NCI-H1092 (cell line): ENCODE results near the gene BOLA2B.
"Not testable (repeated sequence)": the region's sequence is repeated elsewhere in the genome, so short reads cannot be mapped to it uniquely, and the experiment has no call there.

Source experiments
- DNase-seq: peaks from one replicate; lab custom pipeline; 2025; lab: John Stamatoyannopoulos, UW

Gene BOLA2B

DNA sequence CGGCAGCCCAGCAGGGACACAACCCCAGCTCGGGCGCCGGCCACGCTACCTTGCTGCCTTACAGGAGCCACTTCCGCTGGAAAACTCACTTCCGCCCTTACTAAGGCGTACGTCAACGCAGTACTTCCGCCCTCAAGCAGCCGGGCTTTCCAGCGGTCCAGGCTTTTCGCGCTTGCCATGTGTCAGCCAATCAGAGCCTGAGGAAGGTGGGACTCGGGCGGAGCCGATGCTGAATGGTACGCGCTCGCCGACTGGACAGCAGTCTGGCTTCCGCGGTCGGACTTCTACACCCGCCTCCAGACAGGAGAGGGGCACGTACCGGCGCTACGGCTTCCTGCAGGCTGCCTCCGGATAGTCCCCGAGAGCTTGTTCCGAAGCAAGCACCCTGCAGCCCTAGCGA lies at the start of gene BOLA2B, which contains the start of gene SLX1A:
Gene BOLA2B, minus strand, starts transcription at position 52 of the 400 bp plus-strand sequence. CDS start 71 bp downstream, outside the sequence.
Gene SLX1A, plus strand, starts transcription at position 261 of the 400 bp plus-strand sequence. CDS start 210 bp downstream, outside the sequence.
- DNase-seq, result not testable (repeated sequence)

DNA sequence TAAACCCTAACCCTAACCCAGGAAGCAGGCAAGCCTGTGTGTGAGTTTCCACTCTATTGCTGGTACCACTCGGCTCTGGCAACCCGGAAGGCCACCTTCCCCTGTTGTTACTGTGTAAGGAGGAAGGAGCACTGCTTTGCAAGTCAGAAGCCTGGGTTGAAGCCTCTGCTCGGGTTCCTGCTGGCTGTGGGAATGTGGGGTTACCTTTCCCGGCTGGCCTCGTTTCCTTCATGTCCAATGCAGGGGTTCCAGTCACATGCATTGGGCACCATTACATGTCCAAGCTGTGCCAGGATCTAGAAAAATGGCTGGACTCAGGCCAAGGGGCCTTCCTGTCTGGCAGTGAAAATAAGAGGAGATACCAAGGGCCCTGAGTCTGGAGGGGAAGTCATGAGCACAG lies 23.6 kb upstream of the BOLA2B start:
- not testable (repeated sequence) for DNase-seq

- DNase-seq, result not testable (repeated sequence)
Measured at GRCh38 chr16:30211414-30211813, 17.9 kb upstream of the BOLA2B start.

- DNase-seq, result not testable (repeated sequence)
Measured at GRCh38 chr16:30209032-30209431, 15.6 kb upstream of the BOLA2B start.

GRCh38 chr16:30207063-30207704 lies 13.7 kb upstream of the BOLA2B start:
- not testable (repeated sequence) for DNase-seq

DNA sequence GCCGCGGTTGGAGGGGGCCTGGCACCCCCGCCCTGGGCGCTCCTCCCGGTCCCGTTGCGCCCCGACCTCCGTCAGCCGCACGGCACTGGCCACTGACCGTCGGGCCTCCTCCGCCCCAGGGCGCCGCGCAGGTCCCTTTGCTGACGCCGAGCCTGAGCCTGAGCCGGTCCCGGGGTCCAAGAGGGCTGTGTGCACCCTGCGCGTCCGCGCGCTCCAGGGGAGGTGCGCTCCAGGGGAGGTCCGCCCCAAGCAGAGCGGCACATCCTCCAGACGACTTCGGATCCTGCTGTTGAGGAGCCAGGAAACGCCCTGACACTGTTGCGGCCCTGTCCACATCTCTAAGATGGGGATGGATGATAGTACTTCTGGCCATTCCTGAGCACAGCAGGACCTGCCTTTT lies 12.8 kb upstream of the BOLA2B start:
- DNase-seq, result not testable (repeated sequence)

DNA sequence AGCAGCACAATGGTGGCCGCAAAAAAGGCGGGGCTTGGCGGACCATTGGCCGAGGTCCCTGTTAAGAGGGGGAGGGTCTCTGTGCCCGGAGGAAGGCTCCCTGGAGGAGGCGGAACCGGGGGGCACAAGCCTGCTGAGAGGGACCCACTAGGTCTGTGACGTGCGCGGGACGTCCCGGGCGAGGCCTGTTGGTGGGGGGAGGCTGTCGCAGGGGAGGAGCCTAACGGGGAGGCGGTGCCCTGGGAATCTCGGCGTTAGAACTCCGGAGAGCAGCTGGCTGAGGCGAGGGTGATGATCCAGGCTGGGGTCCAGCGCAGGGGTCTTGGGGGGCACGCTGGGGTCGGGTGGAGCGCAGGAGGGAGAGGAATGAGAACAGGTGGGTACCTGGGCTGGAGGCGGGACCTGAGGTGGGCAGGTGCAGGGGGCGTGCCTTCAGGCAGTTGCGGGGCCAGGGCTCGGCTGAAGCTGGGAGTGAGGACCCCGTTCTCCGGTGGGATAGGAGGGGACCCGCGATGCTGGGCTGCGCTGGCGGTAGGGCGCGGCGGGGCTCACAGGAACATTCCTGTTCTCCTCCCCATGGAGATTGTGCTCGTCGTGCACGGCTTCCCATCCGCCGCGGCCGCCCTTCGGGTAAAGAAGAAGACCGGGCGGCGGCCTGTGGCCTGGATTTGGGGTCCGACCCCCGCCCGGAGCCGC lies 12.2 kb upstream of the BOLA2B start:
- not testable (repeated sequence) for DNase-seq

GRCh38 chr16:30199608-30200343 lies 6.3 kb upstream of the BOLA2B start:
- not testable (repeated sequence) for DNase-seq

DNA sequence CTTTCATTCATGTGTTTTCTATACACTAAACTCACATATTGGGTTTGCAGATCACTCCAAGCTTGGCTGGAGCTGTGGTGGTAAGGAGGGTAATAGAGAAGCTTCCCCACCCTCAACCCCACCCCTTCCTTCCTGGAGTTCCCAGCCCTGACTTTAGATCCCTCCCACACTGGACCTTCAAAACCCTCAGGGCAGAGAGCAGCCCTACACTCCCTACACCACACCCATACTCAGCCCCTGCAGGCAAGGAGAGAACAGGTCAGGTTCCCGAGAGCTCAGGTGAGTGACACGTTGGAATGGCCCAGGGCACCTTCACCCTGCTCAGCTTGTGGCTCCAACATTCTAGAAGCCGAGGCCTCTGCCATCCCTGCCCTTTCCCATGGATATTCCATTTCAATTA lies 5.6 kb upstream of the BOLA2B start, which contains the start of gene SULT1A3:
Gene SULT1A3, plus strand, starts transcription at position 207 of the 400 bp plus-strand sequence. CDS start 1,474 bp downstream, outside the sequence.
- DNase-seq, result not testable (repeated sequence)

DNA sequence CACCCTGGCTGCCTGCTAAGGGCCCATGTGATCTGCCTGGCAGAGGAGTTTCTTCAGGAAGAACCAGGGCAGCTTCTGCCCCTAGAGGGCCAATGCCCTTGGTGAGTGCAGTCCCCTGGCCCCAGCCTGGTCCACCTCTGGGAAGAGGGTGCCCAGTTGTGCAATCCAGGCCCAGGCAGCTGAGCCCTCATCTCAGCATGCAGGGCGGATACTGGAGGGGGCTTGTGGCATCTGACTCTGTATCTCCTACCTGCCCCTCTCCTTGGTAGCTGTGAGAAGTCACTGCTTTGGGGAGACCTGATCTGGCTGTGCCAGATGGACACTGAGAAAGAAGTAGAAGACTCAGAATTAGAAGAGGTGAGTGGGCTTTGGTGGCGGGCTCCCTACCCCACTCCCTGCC lies 3.5 kb upstream of the BOLA2B start:
- not testable (repeated sequence) for DNase-seq

DNA sequence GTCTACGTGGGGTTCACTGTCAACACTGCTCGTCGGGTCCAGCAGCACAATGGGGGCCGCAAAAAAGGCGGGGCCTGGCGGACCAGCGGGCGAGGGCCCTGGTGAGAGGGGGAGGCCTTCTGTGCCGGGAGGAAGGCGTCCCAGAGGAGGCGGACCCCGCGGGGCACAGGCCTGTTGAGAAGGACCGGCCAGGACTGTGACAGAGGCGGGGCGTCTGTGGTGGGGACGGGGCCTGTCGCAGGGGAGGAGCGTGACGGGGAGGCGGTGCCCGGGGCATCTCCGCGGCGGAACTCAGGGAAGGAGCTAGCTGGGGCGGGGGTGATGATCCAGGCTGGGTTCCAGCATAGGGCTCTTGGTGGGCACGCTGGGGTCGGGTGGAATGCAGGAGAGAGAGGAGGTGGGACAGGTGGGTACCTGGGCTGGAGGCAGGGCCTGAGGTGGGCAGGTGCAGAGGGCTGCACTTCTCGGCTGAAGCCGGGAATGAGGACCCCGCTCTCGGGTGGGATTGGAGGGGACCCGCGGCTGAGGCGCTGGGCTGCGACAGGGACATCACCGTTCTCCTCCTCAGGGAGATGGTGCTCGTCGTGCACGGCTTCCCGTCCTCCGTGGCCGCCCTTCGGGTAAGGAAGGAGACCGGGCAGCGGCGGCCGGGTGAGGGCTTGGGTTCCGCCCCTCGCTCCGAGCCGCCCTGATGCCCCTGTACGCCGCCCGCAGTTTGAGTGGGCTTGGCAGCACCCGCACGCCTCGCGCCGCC lies 883 bp upstream of the BOLA2B start:
- not testable (repeated sequence) for DNase-seq

DNA sequence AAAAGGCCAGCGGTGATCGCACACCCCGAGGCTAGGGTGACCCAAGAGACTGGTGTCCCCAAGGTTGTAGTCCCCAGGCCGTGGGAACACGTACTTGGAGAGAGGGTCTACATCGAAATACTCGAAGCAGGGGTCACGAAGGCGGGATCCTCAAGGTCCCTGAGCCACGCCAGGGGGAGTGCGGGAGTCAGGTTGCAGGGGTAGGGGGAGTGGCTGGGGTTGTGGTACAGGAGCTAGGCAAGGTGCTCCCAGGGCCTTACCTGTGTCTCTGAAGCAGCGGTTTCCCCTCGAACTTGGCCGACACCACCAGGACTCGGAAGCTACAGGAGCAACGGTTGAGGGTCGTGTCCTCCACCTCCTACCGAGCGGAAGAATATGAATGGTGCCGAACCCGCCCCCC lies 368 bp downstream of the BOLA2B start:
- DNase-seq, result not testable (repeated sequence)

GRCh38 chr16:30191158-30191557 lies 2.3 kb downstream of the BOLA2B start:
- not testable (repeated sequence) for DNase-seq

- DNase-seq, result no peak
Measured at GRCh38 chr16:30187971-30188561, 5.4 kb downstream of the BOLA2B start.

- no peak for DNase-seq
Measured at GRCh38 chr16:30187556-30187865, 6.0 kb downstream of the BOLA2B start.

- DNase-seq, result no peak
Measured at GRCh38 chr16:30186782-30187555, 6.5 kb downstream of the BOLA2B start.

DNA sequence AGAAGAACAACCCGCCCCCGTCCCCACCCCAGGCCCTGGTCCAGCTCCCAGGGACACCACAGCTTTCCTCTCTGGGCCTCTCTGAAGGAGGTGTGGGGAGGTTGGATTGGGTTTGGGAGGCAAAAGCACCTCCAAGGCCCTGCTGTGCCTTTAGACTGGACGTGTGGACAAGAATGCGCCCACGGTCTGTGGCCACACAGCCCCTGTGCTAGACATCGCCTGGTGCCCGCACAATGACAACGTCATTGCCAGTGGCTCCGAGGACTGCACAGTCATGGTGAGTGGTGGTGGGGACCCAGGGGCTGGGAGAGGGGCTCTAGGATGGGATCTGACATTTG lies 7.1 kb downstream of the BOLA2B start:
- DNase-seq, result no peak

- DNase-seq, result no peak
Measured at GRCh38 chr16:30185683-30186421, 7.6 kb downstream of the BOLA2B start.

DNA sequence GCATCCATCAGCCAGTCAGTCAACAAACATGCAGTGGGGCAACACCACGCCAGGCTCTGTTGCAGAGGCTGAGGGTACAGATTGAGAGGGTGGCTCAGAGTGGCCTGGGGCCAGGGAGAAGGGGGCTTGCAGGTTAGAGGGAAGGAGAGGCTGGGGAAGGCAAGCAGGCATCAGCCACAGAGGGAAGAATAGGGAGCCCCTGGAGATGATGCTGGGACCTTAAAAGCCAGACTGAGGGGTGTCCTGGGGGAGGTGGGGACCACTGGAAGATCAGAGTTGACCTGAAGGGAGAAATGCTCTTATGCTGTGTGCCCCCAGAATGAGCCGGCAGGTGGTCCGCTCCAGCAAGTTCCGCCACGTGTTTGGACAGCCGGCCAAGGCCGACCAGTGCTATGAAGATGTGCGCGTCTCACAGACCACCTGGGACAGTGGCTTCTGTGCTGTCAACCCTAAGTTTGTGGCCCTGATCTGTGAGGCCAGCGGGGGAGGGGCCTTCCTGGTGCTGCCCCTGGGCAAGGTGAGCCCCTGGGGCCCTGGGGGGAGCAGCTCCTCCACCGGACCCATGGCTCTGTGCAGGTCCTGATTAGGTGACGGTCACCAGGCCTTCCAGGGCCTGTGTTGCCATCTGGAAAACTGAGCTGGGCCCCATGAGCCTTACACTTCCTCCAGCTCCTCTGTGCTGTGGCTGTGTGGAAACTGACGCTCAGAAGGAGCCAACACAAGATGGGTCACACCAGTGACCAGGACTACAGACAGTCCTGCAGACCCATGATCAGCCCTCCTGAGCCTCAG lies 8.4 kb downstream of the BOLA2B start:
- no peak for DNase-seq
